Astrocyte (in vitro differentiated cells and primary cell): ENCODE results near the gene TGM3. TPM values are rescaled to one million over a fixed set of nuclear protein-coding genes. Genes with fewer than 3 reads are reported as not detected.

Source experiments
- DNase-seq: peaks from one replicate; pipeline ENCODE4 v3.0.0-alpha.2; 2010; ENCODE audit warnings: low read depth
- FAIRE-seq: peaks from 2 replicates; lab custom pipeline; 2011; peaks lifted over from hg19 to GRCh38; lab: Jason Lieb, UNC
- H2AFZ ChIP-seq: 2 replicates; pipeline ENCODE4 v1.6.0; 2012; ENCODE audit warnings: low read depth, low read length, inconsistent platforms
- H3K27ac ChIP-seq: 2 replicates; pipeline ENCODE4 v1.5.1; 2011; ENCODE audit warnings: low read depth, low read length, inconsistent platforms
- H3K27me3 ChIP-seq: 2 replicates; pipeline ENCODE4 v1.6.0; 2011; ENCODE audit warnings: low read length, inconsistent platforms; ENCODE audit not compliant: insufficient read depth
- H3K36me3 ChIP-seq: 2 replicates; pipeline ENCODE4 v1.5.1; 2011; ENCODE audit warnings: low read length, inconsistent platforms; ENCODE audit not compliant: insufficient read depth
- H3K4me1 ChIP-seq: 2 replicates; pipeline ENCODE4 v1.5.1; 2011; ENCODE audit warnings: low read length, inconsistent platforms; ENCODE audit not compliant: insufficient read depth
- H3K4me2 ChIP-seq: 2 replicates; pipeline ENCODE4 v1.6.0; 2012; ENCODE audit warnings: low read length, inconsistent platforms
- H3K4me3 ChIP-seq: 2 replicates; pipeline ENCODE4 v1.5.1; 2011; ENCODE audit warnings: low read depth, mild to moderate bottlenecking, low read length, inconsistent platforms; ENCODE audit not compliant: insufficient read depth
- H3K79me2 ChIP-seq: 2 replicates; pipeline ENCODE4 v1.6.0; 2012; ENCODE audit warnings: mild to moderate bottlenecking, low read length, inconsistent platforms; ENCODE audit not compliant: insufficient read depth
- H3K9ac ChIP-seq: 2 replicates; pipeline ENCODE4 v1.6.0; 2012; ENCODE audit warnings: mild to moderate bottlenecking, low read length, inconsistent platforms
- H3K9me3 ChIP-seq: 2 replicates; pipeline ENCODE4 v1.5.1; 2012; ENCODE audit warnings: low read depth, mild to moderate bottlenecking, low read length, inconsistent platforms; ENCODE audit not compliant: insufficient read depth
- H4K20me1 ChIP-seq: 2 replicates; pipeline ENCODE4 v1.6.0; 2012; ENCODE audit warnings: low read length, inconsistent platforms; ENCODE audit not compliant: insufficient read depth
- H3K27ac Mint-ChIP-seq: one replicate; pipeline ENCODE4 v1.8.0; 2021; ENCODE audit warnings: mild to moderate bottlenecking, mixed read lengths; ENCODE audit not compliant: unreplicated experiment
- H3K27me3 Mint-ChIP-seq: one replicate; pipeline ENCODE4 v1.8.0; 2021; ENCODE audit warnings: low read depth, mixed read lengths; ENCODE audit not compliant: unreplicated experiment
- H3K36me3 Mint-ChIP-seq: one replicate; pipeline ENCODE4 v1.8.0; 2021; ENCODE audit warnings: low read depth, mixed read lengths; ENCODE audit not compliant: unreplicated experiment
- H3K4me1 Mint-ChIP-seq: one replicate; pipeline ENCODE4 v1.8.0; 2021; ENCODE audit warnings: low read depth, mixed read lengths; ENCODE audit not compliant: unreplicated experiment
- H3K4me3 Mint-ChIP-seq: one replicate; pipeline ENCODE4 v1.8.0; 2021; ENCODE audit warnings: mild to moderate bottlenecking, moderate library complexity, mixed read lengths; ENCODE audit not compliant: unreplicated experiment
- H3K9me3 Mint-ChIP-seq: one replicate; pipeline ENCODE4 v1.8.0; 2021; ENCODE audit warnings: mild to moderate bottlenecking, mixed read lengths; ENCODE audit not compliant: unreplicated experiment
- CTCF ChIP-seq: IDR thresholded peaks from 2 replicates; pipeline ENCODE4 v1.5.1; 2011; ENCODE audit warnings: low read depth, mild to moderate bottlenecking, inconsistent platforms, low read length, moderate library complexity; ENCODE audit not compliant: insufficient read depth
- EZH2 ChIP-seq: IDR thresholded peaks from 2 replicates; pipeline ENCODE4 v1.6.1; 2012; ENCODE audit warnings: mild to moderate bottlenecking, low read length, inconsistent platforms; ENCODE audit not compliant: insufficient read depth
- total RNA-seq: library from RNA; stranded (reverse); gene quantifications from 2 replicates; pipeline ENCODE4 v1.2.1, GENCODE V29; 2021

The TGM3 gene
- total RNA-seq, 1 donor from 2014 or later = not detected

GRCh38 chr20:2353231-2353630 lies 57.4 kb downstream of the TGM3 start:
- Histone ChIP-seq H3K4me1 (peaks cover 3% of the 10 kb centered on the region), H3K9me3 (no peaks in the 10 kb centered on the region), H3K4me3 (no peak overlapping the region), H4K20me1 (no peaks in the 10 kb centered on the region), H2AFZ (no peak overlapping the region), H3K36me3 (no peaks in the 10 kb centered on the region), H3K27me3 (peaks cover 4% of the 10 kb centered on the region), H3K4me2 (no peak overlapping the region), H3K9ac (no peak overlapping the region), H3K79me2 (no peaks in the 10 kb centered on the region), H3K27ac (no peak overlapping the region)
- no peak for FAIRE-seq
- Mint-ChIP-seq H3K4me3 (peak overlapping the region; percentile 64), H3K9me3 (peaks cover 3% of the 10 kb centered on the region), H3K27ac (no peak overlapping the region), H3K27me3 (peaks cover 12% of the 10 kb centered on the region), H3K4me1 (peaks cover 2% of the 10 kb centered on the region), H3K36me3 (no peaks in the 10 kb centered on the region)
- no peak for DNase-seq
- TF ChIP-seq CTCF = no peak
- TF ChIP-seq EZH2 = no peak

GRCh38 chr20:2357114-2357513 lies 61.3 kb downstream of the TGM3 start:
- no peak overlapping the region for H3K4me3 Mint-ChIP-seq
- no peak overlapping the region for H3K4me3 ChIP-seq
- peaks cover 3% of the 10 kb centered on the region for H3K27me3 Mint-ChIP-seq
- no peak overlapping the region for H3K27ac ChIP-seq
- no peaks in the 10 kb centered on the region for H3K79me2 ChIP-seq
- peaks cover 4% of the 10 kb centered on the region for H3K27me3 ChIP-seq
- no peak for TF ChIP-seq CTCF
- no peak for TF ChIP-seq EZH2
- DNase-seq = no peak
- no peaks in the 10 kb centered on the region for H3K9me3 ChIP-seq
- no peaks in the 10 kb centered on the region for H3K36me3 Mint-ChIP-seq
- H3K9me3 Mint-ChIP-seq = peaks cover 9% of the 10 kb centered on the region
- H4K20me1 ChIP-seq = no peaks in the 10 kb centered on the region
- H3K4me2 ChIP-seq = no peak overlapping the region
- no peak overlapping the region for H3K27ac Mint-ChIP-seq
- H2AFZ ChIP-seq = no peak overlapping the region
- FAIRE-seq = no peak
- no peak overlapping the region for H3K9ac ChIP-seq
- H3K4me1 ChIP-seq = no peaks in the 10 kb centered on the region
- peaks cover 2% of the 10 kb centered on the region for H3K4me1 Mint-ChIP-seq
- H3K36me3 ChIP-seq = no peaks in the 10 kb centered on the region

GRCh38 chr20:2358006-2358405 lies 62.2 kb downstream of the TGM3 start:
- FAIRE-seq (no peak), DNase-seq (no peak)
- Mint-ChIP-seq H3K4me1 (peaks cover 2% of the 10 kb centered on the region), H3K9me3 (peaks cover 9% of the 10 kb centered on the region), H3K27me3 (peaks cover 3% of the 10 kb centered on the region), H3K4me3 (no peak overlapping the region), H3K36me3 (no peaks in the 10 kb centered on the region), H3K27ac (no peak overlapping the region)
- Histone ChIP-seq H3K4me2 (no peak overlapping the region), H3K9me3 (no peaks in the 10 kb centered on the region), H4K20me1 (no peaks in the 10 kb centered on the region), H3K9ac (no peak overlapping the region), H3K36me3 (no peaks in the 10 kb centered on the region), H3K79me2 (no peaks in the 10 kb centered on the region), H2AFZ (no peak overlapping the region), H3K4me3 (no peak overlapping the region), H3K4me1 (no peaks in the 10 kb centered on the region), H3K27ac (no peak overlapping the region), H3K27me3 (peaks cover 4% of the 10 kb centered on the region)
- TF ChIP-seq CTCF (no peak), EZH2 (no peak)
